HL-60 (cell line): Measurements from ENCODE around the gene BIRC7.

ENCODE experiments used
- DNase-seq, 2 experiments: peaks; one replicate each; pipeline ENCODE4 v3.0.0-alpha.2; 2010 to 2020; ENCODE audit warnings: low read depth in 1 of 2, low spot score in 1 of 2
- H3K27ac ChIP-seq: fragments of 250-450 bp; sonication (Bioruptor Pico); replicated peaks from 2 replicates; pipeline ENCODE4 v1.5.1; 2020; ENCODE audit warnings: mild to moderate bottlenecking, moderate library complexity
- H3K27me3 ChIP-seq: fragments of 250-450 bp; sonication (Bioruptor Pico); 2 replicates; pipeline ENCODE4 v1.5.1; 2021; ENCODE audit warnings: mild to moderate bottlenecking, moderate library complexity; ENCODE audit not compliant: insufficient read depth, poor library complexity, severe bottlenecking
- H3K4me3 ChIP-seq: replicated peaks from 2 replicates; pipeline ENCODE4 v1.5.1; 2011; ENCODE audit warnings: mild to moderate bottlenecking, control low read depth, low read length; ENCODE audit not compliant: insufficient read depth
- GABPA ChIP-seq: IDR thresholded peaks from 2 replicates; pipeline ENCODE4 v1.6.1; 2012; ENCODE audit warnings: low read depth
- POLR2AphosphoS5 ChIP-seq: IDR thresholded peaks from 2 replicates; pipeline ENCODE4 v1.6.1; 2012; ENCODE audit warnings: low read depth
- SPI1 ChIP-seq: IDR thresholded peaks from 2 replicates; pipeline ENCODE4 v1.6.1; 2012; ENCODE audit warnings: low read depth, mild to moderate bottlenecking, borderline replicate concordance
- TF ChIP-seq, protein P1 (sequence below): IDR thresholded peaks from 2 replicates; pipeline ENCODE4 v1.6.1; 2012; ENCODE audit warnings: low read depth; ENCODE audit not compliant: insufficient replicate concordance
- TF ChIP-seq, protein P2 (sequence below): IDR thresholded peaks from one replicate; pipeline ENCODE4 v1.5.1; 2011; ENCODE audit warnings: low read length, control low read depth, inconsistent platforms; ENCODE audit not compliant: insufficient read depth

The BIRC7 gene

DNA sequence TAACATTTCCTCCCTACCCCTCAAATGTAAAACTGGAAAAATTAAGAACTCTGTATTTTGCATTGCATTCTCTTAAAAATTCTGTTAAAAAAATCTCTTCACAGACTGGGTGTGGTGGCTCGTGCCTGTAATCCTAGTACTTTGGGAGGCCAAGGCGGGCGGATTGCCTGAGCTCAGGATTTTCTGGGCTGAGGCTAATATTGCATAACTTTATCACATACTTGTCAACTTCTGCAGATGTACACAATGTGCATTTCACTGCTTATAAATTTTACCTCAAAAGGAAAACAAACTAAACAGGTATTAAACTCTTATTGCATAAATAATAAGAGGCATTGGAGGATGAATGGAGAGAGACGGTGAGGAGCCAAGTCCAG lies 40.9 kb upstream of the BIRC7 start:
- TF ChIP-seq GABPA = no peak
- no peak for TF ChIP-seq SPI1
- TF ChIP-seq, protein P1, sequence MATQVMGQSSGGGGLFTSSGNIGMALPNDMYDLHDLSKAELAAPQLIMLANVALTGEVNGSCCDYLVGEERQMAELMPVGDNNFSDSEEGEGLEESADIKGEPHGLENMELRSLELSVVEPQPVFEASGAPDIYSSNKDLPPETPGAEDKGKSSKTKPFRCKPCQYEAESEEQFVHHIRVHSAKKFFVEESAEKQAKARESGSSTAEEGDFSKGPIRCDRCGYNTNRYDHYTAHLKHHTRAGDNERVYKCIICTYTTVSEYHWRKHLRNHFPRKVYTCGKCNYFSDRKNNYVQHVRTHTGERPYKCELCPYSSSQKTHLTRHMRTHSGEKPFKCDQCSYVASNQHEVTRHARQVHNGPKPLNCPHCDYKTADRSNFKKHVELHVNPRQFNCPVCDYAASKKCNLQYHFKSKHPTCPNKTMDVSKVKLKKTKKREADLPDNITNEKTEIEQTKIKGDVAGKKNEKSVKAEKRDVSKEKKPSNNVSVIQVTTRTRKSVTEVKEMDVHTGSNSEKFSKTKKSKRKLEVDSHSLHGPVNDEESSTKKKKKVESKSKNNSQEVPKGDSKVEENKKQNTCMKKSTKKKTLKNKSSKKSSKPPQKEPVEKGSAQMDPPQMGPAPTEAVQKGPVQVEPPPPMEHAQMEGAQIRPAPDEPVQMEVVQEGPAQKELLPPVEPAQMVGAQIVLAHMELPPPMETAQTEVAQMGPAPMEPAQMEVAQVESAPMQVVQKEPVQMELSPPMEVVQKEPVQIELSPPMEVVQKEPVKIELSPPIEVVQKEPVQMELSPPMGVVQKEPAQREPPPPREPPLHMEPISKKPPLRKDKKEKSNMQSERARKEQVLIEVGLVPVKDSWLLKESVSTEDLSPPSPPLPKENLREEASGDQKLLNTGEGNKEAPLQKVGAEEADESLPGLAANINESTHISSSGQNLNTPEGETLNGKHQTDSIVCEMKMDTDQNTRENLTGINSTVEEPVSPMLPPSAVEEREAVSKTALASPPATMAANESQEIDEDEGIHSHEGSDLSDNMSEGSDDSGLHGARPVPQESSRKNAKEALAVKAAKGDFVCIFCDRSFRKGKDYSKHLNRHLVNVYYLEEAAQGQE = no peak
- TF ChIP-seq, protein P2, sequence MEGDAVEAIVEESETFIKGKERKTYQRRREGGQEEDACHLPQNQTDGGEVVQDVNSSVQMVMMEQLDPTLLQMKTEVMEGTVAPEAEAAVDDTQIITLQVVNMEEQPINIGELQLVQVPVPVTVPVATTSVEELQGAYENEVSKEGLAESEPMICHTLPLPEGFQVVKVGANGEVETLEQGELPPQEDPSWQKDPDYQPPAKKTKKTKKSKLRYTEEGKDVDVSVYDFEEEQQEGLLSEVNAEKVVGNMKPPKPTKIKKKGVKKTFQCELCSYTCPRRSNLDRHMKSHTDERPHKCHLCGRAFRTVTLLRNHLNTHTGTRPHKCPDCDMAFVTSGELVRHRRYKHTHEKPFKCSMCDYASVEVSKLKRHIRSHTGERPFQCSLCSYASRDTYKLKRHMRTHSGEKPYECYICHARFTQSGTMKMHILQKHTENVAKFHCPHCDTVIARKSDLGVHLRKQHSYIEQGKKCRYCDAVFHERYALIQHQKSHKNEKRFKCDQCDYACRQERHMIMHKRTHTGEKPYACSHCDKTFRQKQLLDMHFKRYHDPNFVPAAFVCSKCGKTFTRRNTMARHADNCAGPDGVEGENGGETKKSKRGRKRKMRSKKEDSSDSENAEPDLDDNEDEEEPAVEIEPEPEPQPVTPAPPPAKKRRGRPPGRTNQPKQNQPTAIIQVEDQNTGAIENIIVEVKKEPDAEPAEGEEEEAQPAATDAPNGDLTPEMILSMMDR = no peak
- TF ChIP-seq POLR2AphosphoS5 = no peak
- Histone ChIP-seq H3K4me3 (no peak overlapping the region), H3K27ac (no peak overlapping the region), H3K27me3 (no peaks in the 10 kb centered on the region)
- no peak for DNase-seq

DNA sequence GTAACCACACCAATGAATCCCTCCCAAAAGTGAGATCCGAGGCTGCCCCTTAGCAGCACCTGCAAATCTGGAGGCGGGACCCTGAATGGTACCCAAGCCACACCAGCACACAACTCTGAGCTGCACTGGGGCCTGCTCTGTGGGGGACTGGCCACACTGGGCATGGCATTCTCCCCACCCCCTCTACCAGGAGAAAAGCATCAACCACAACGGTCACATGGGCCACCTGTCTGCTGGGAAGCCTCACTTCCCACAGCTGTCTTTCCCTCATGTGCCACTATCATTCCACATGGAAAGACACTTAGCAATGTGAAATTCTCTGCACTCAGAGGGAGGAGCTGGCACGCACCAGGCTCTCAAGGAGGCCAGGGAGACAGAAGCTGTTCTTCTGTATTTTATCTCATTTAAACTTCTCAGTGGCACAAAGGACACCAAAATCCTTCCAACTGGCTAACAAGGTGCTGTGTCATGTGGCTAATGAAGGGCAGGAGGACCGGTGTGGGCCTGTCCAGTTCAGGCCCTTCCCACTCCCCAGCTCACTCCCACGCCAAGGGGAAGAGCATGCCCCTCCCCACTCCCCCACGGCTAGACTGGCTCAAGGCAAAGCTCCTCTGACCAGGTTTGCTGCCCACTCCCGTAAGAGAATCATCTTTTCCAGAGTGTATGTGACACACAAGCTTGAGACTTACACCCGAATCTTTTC lies 38.8 kb upstream of the BIRC7 start:
- Histone ChIP-seq H3K4me3 (no peak overlapping the region), H3K27ac (no peak overlapping the region), H3K27me3 (no peaks in the 10 kb centered on the region)
- no peak for DNase-seq
- TF ChIP-seq, protein P2 = no peak
- TF ChIP-seq SPI1 = no peak

DNA sequence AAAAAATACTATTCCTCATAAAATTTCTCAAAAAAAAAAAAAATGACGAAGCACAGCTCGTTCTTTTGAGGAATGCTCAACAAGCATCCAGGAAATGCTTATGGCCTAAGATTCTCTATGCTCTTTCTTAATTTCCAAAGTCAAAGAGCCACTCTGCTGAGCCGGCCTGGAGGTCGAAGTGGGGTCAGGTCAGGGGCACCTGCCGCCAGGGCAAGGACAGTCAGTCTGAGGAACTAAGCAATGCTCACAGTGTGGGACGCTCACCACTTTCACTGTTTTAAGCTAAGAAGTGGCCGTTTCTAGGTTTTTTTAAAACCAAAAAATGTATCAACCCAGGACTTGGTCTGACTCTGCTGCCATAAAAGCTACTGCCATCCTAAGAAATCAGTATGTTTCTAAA lies 37.1 kb upstream of the BIRC7 start:
- no peak overlapping the region for H3K4me3 ChIP-seq
- H3K27me3 ChIP-seq = no peaks in the 10 kb centered on the region
- DNase-seq = no peak
- TF ChIP-seq POLR2AphosphoS5 (no peak), GABPA (no peak), SPI1 (no peak)
- TF ChIP-seq, protein P2 = no peak
- TF ChIP-seq, protein P1 = no peak
- no peak overlapping the region for H3K27ac ChIP-seq

GRCh38 chr20:63202021-63202420 lies 33.7 kb upstream of the BIRC7 start:
- DNase-seq = no peak
- TF ChIP-seq GABPA = no peak
- no peak for TF ChIP-seq POLR2AphosphoS5
- no peak for TF ChIP-seq SPI1
- TF ChIP-seq, protein P1 = no peak
- TF ChIP-seq, protein P2 = no peak
- no peak overlapping the region for H3K4me3 ChIP-seq
- no peak overlapping the region for H3K27ac ChIP-seq
- H3K27me3 ChIP-seq = no peaks in the 10 kb centered on the region
